Endothelial cell of umbilical vein (primary cell): Measurements from ENCODE around the gene DNMT1. TPM values are rescaled to one million over a fixed set of nuclear protein-coding genes. Genes with fewer than 3 reads are reported as not detected.

ENCODE experiments used
- BruUV-seq: library from RNA; stranded (reverse); fragments of 400-500 nt; replicated peaks from 2 replicates; lab custom pipeline; 2021; lab: Mats Ljungman, UMichigan
- CTCF ChIA-PET: fragments of 300-600, 350-600 bp; sonication (Branson Sonifier 250); formaldehyde crosslinking; loops from one replicate; lab custom pipeline; 2021; ENCODE audit warnings: antibody characterized with exemption, inconsistent platforms; lab: Charles Lee
- POLR2A ChIA-PET: fragments of 300-600, 350-600 bp; sonication (Branson Sonifier 250); formaldehyde crosslinking; loops from one replicate; lab custom pipeline; 2021; ENCODE audit warnings: antibody characterized with exemption, inconsistent platforms; lab: Charles Lee
- DNase-seq: peaks from one replicate; pipeline ENCODE4 v3.0.0-alpha.2; 2011; ENCODE audit warnings: low read depth, low spot score
- FAIRE-seq: peaks from 2 replicates; lab custom pipeline; 2011; peaks lifted over from hg19 to GRCh38; lab: Jason Lieb, UNC
- H2AFZ ChIP-seq: 2 replicates; pipeline ENCODE4 v1.6.0; 2012; ENCODE audit warnings: low read depth, low read length, control low read depth, inconsistent platforms
- H3K27ac ChIP-seq: 2 replicates; pipeline ENCODE4 v1.5.1; 2011; ENCODE audit warnings: low read depth, mild to moderate bottlenecking, control low read depth, low read length, moderate library complexity; ENCODE audit not compliant: insufficient read depth
- H3K27me3 ChIP-seq, 2 experiments: 2 replicates each; pipeline versions ENCODE4 v1.6.0 to v1.6.1; 2011; ENCODE audit warnings: low read length in 2 of 2, mixed read lengths in 1 of 2; ENCODE audit not compliant: control insufficient read depth in 2 of 2, insufficient read depth in 2 of 2
- H3K36me3 ChIP-seq, 2 experiments: 2 replicates in 1 of 2; 3 replicates in 1 of 2; pipeline ENCODE4 v1.5.1; 2011; ENCODE audit warnings: low read length in 2 of 2, mild to moderate bottlenecking in 1 of 2, moderate library complexity in 1 of 2; ENCODE audit not compliant: control insufficient read depth in 2 of 2, insufficient read depth in 2 of 2; ENCODE audit errors: extremely low read depth in 1 of 2
- H3K4me1 ChIP-seq: 3 replicates; pipeline ENCODE4 v1.5.1; 2011; ENCODE audit warnings: mild to moderate bottlenecking, low read length; ENCODE audit not compliant: control insufficient read depth, insufficient read depth; ENCODE audit errors: extremely low read depth
- H3K4me2 ChIP-seq: 2 replicates; pipeline ENCODE4 v1.6.1; 2011; ENCODE audit warnings: low read length, control low read depth, mixed read lengths; ENCODE audit not compliant: insufficient read depth
- H3K4me3 ChIP-seq, 3 experiments: fragments of 200-600 bp in 1 of 3; sonication (generic), shearing (Covaris generic) in 1 of 3; replicated peaks in 1 of 3; 2 replicates each; pipeline ENCODE4 v1.5.1; 2011 to 2016; ENCODE audit warnings: control low read depth in 3 of 3, low read length in 3 of 3, mild to moderate bottlenecking in 2 of 3, inconsistent platforms in 1 of 3, low read depth in 1 of 3, moderate library complexity in 1 of 3; ENCODE audit not compliant: insufficient read depth in 1 of 3
- H3K79me2 ChIP-seq: 2 replicates; pipeline ENCODE4 v1.6.0; 2012; ENCODE audit warnings: low read length, inconsistent platforms; ENCODE audit not compliant: control insufficient read depth, insufficient read depth
- H3K9ac ChIP-seq: replicated peaks from 2 replicates; pipeline ENCODE3; 2011; ENCODE audit warnings: low read length, control low read depth; ENCODE audit not compliant: insufficient read depth; ENCODE audit errors: extremely low read depth
- H3K9me1 ChIP-seq: replicated peaks from 3 replicates; pipeline ENCODE4 v1.6.0; 2011; ENCODE audit warnings: mild to moderate bottlenecking, low read length; ENCODE audit not compliant: control insufficient read depth, insufficient read depth; ENCODE audit errors: extremely low read depth
- H3K9me3 ChIP-seq: replicated peaks from 2 replicates; pipeline ENCODE4 v1.5.1; 2012; ENCODE audit warnings: low read length, inconsistent platforms; ENCODE audit not compliant: control insufficient read depth, insufficient read depth
- H4K20me1 ChIP-seq: replicated peaks from 2 replicates; pipeline ENCODE3; 2011; ENCODE audit warnings: mild to moderate bottlenecking, low read length; ENCODE audit not compliant: control insufficient read depth, insufficient read depth; ENCODE audit errors: extremely low read depth
- EZH2 ChIP-seq: IDR thresholded peaks from 2 replicates; pipeline ENCODE4 v1.6.1; 2012; ENCODE audit warnings: borderline replicate concordance, low read depth, mild to moderate bottlenecking, moderate library complexity, low read length, inconsistent platforms; ENCODE audit not compliant: severe bottlenecking
- FOS ChIP-seq: IDR thresholded peaks from 2 replicates; pipeline ENCODE4 v1.6.1; 2011; ENCODE audit warnings: mild to moderate bottlenecking, low read length, moderate library complexity, borderline replicate concordance; ENCODE audit not compliant: insufficient read depth
- POLR2AphosphoS5 ChIP-seq: IDR thresholded peaks from 2 replicates; pipeline ENCODE4 v1.6.1; 2012; ENCODE audit warnings: low read depth, mild to moderate bottlenecking, control low read depth, low read length, moderate library complexity; ENCODE audit not compliant: insufficient read depth
- dilution Hi-C: fragments of 300-500 bp; cut with MboI; formaldehyde crosslinking; loops from one replicate; pipeline ENCODE4 v1.15.0; 2019; ENCODE audit warnings: low sequenced_read_pairs; ENCODE audit not compliant: extremely low pct_ligation_motif_present
- intact Hi-C: fragments of 100-400 bp; cut with micrococcal nuclease; formaldehyde crosslinking; loops from one replicate; pipeline ENCODE4 v1.10.0; 2022
- polyA plus RNA-seq, 4 experiments: library from polyadenylated mRNA; depleted of rRNA in 3 of 4; stranded (reverse) in 3 of 4; unstranded in 1 of 4; fragments of >200 nt; gene quantifications; 2 replicates each; pipeline versions ENCODE4 v1.2.1 to v1.2.3, GENCODE V29; 2011 to 2012; ENCODE audit warnings: missing spikeins in 1 of 4
- total RNA-seq: library from RNA; stranded (reverse); gene quantifications from 2 replicates; pipeline ENCODE4 v1.2.3, GENCODE V29; 2021

The DNMT1 gene
- total and polyA plus RNA-seq, 2 donors (not counting 3 experiments of a cell fraction or from before 2014, with no cell fraction given) = 53.4 to 165 TPM

DNA sequence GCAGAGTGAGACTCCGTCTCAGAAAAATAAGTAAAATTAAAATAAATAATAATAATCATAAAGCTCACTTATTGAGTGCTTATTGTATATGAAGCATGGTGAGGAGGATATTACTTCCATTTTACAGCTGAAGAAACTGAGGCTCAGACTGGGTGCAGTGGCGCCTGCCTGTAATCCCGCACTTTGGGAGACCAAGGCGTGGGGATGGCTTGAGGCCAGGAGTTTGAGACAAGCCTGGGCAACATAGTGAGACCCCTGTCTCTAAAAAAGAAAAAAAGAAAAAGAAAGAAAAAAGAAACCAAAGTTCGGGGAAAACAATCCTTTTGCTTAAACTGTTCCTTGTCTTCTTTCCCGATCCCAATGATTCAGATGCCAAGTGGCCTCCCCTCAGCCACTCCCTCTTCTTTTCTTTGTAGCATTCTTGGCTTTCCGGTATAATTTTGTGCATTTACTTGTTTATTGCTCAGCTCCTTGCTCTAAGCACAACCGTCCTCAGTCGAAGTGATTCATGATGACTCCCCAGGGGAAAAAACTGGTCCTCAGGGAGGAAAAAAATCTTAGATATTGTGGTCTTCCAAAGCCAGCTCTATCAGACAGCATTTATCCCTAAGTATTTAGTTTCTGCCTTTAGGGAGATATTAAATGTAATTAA is 74.1 kb downstream of the DNMT1 start:
- Histone ChIP-seq H3K9ac (no peak overlapping the region), H3K4me2 (peak overlapping the region; percentile 37), H4K20me1 (no peaks in the 10 kb centered on the region), H3K27ac (no peak overlapping the region), H3K4me3 (no peak overlapping the region), H3K4me1 (peaks cover 11% of the 10 kb centered on the region), H3K9me3 (no peaks in the 10 kb centered on the region), H2AFZ (no peak overlapping the region), H3K79me2 (peaks cover 18% of the 10 kb centered on the region), H3K27me3 (no peaks in the 10 kb centered on the region), H3K36me3 (peaks cover 0 to 21% of the 10 kb centered on the region in 2 experiments), H3K9me1 (no peaks in the 10 kb centered on the region)
- TF ChIP-seq POLR2AphosphoS5 (no peak), FOS (peak; percentile 64)
- intact Hi-C loops = loop anchor here (2.0 to 5.0 kb wide), 2 partner anchors 130 to 262 kb away; partner anchors contain the start of gene TYK2
- CTCF ChIA-PET = interaction anchor here (0.5 to 1.4 kb wide), 5 partner anchors 13 to 199 kb away, joined by 3 to 8 read pairs (median 5); partner anchors contain the start of gene PPAN
- no TSS peak for BruUV-seq
- POLR2A ChIA-PET = no interaction called here
- dilution Hi-C loops = no loop called here
- DNase-seq (peak; percentile 40), FAIRE-seq (peak; percentile 77)

DNA sequence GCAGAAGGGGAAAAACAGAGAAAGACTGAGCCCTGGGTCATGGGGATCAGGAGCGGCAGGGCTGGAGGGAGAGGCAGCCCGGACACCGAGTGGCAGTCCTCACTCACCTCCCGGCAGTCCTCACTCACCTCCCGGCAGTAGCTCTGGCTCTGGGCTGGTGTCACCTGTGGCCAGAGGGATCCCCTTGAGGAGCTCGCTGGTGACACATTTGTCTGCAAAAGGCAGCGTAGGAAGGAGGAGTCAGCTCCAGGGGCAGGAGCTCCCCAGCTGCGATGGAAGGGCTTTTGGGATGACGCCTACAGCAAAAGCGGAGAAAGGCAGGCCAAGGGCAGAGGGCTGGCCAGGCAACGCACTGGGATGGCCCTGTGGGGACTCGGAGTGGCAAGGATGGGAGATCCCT is 75.8 kb downstream of the DNMT1 start:
- H4K20me1 ChIP-seq = no peaks in the 10 kb centered on the region
- CTCF ChIA-PET = interaction anchor here (0.9 kb wide), 1 partner anchor 131 kb away, joined by 3 read pairs; no protein-coding TSS in a partner anchor
- H3K79me2 ChIP-seq = peaks cover 18% of the 10 kb centered on the region
- FAIRE-seq = no peak
- BruUV-seq = no TSS peak
- H3K9ac ChIP-seq = peak overlapping the region; percentile 94
- H3K9me3 ChIP-seq = no peaks in the 10 kb centered on the region
- H3K4me2 ChIP-seq = peak overlapping the region; percentile 78
- no peaks in the 10 kb centered on the region for H3K9me1 ChIP-seq
- H3K4me1 ChIP-seq = peaks cover 11% of the 10 kb centered on the region
- peak overlapping the region; percentile 71 for H3K27ac ChIP-seq
- no peaks in the 10 kb centered on the region for H3K27me3 ChIP-seq
- peak overlapping the region; percentile 66 to 83 (median 81) for H3K4me3 ChIP-seq
- no peak for TF ChIP-seq EZH2
- no peak for DNase-seq
- POLR2A ChIA-PET = no interaction called here
- peaks cover 0 to 30% of the 10 kb centered on the region in 2 experiments for H3K36me3 ChIP-seq
- no peak overlapping the region for H2AFZ ChIP-seq
- intact Hi-C loops = no loop called here
- dilution Hi-C loops = no loop called here
